ENCODE data around the gene GALNT9.

GRCh38 chr12:132354982-132355680, 25.7 kb upstream of the GALNT9 start:
- TF ChIP-seq CTCF (IDR thresholded peaks at IDR 0.05) (no peak), POLR2A (IDR thresholded peaks at IDR 0.05; ENCODE audit: low read depth) (no peak)
